Smooth muscle cell (in vitro differentiated cells): ENCODE data around the gene SH3BP2. TPM values are rescaled to one million over a fixed set of nuclear protein-coding genes. Genes with fewer than 3 reads are reported as not detected.
A peak's percentile ranks its signal among the peaks of the same experiment; 100 is the strongest.

ENCODE experiments used
- DNase-seq: peaks from one replicate; lab custom pipeline; 2025; ENCODE audit not compliant: unreplicated experiment; lab: John Stamatoyannopoulos, UW
- H2AFZ ChIP-seq: fragments of 200-600 bp; sonication (generic); 2 replicates; pipeline ENCODE4 v1.6.0; 2016; ENCODE audit warnings: antibody characterized with exemption, low read depth, mild to moderate bottlenecking
- H3F3A ChIP-seq: fragments of 200-600 bp; sonication (generic); 2 replicates; pipeline ENCODE4 v1.6.0; 2017; ENCODE audit warnings: antibody characterized with exemption, low read depth
- H3K27ac ChIP-seq: fragments of 200-600 bp; sonication (generic); 2 replicates; pipeline ENCODE4 v1.5.1; 2016; ENCODE audit warnings: low read depth, mild to moderate bottlenecking
- H3K27me3 ChIP-seq: fragments of 200-600 bp; sonication (generic); 2 replicates; pipeline ENCODE4 v1.6.1; 2016; ENCODE audit warnings: low read depth, mild to moderate bottlenecking
- H3K36me3 ChIP-seq: fragments of 200-600 bp; sonication (generic); 2 replicates; pipeline ENCODE4 v1.5.1; 2016; ENCODE audit warnings: low read depth
- H3K4me1 ChIP-seq: fragments of 200-600 bp; sonication (generic); 2 replicates; pipeline ENCODE4 v1.5.1; 2016; ENCODE audit warnings: low read depth
- H3K4me2 ChIP-seq: fragments of 200-600 bp; sonication (generic); 2 replicates; pipeline ENCODE4 v1.6.0; 2016; ENCODE audit warnings: mild to moderate bottlenecking
- H3K4me3 ChIP-seq: fragments of 200-600 bp; sonication (generic); 2 replicates; pipeline ENCODE4 v1.5.1; 2016; ENCODE audit warnings: mild to moderate bottlenecking
- H3K79me2 ChIP-seq: fragments of 200-600 bp; sonication (generic); 2 replicates; pipeline ENCODE4 v1.6.0; 2016; ENCODE audit warnings: low read depth, mild to moderate bottlenecking
- H3K9ac ChIP-seq: fragments of 200-600 bp; sonication (generic); 2 replicates; pipeline ENCODE4 v1.6.0; 2016; ENCODE audit warnings: low read depth
- H3K9me3 ChIP-seq: fragments of 200-600 bp; sonication (generic); replicated peaks from 2 replicates; pipeline ENCODE4 v1.5.1; 2016; ENCODE audit warnings: low read depth
- H4K20me1 ChIP-seq: fragments of 200-600 bp; sonication (generic); 2 replicates; pipeline ENCODE4 v1.6.0; 2016; ENCODE audit warnings: low read depth
- CTCF ChIP-seq: fragments of 200-600 bp; sonication (generic); IDR thresholded peaks from 2 replicates; pipeline ENCODE4 v1.5.1; 2017; ENCODE audit warnings: borderline replicate concordance, mild to moderate bottlenecking, antibody characterized with exemption; ENCODE audit not compliant: insufficient read depth, poor library complexity, severe bottlenecking
- WGBS: methylation state at CpG from one replicate; pipeline ENCODE4 v1.1.7; 2016; ENCODE audit warnings: low lambda C conversion rate; 5-methylcytosine and 5-hydroxymethylcytosine counted together
- polyA plus RNA-seq: library from polyadenylated mRNA; unstranded; fragments of >200 nt; fragmentation: Nextera tagmentation; extraction: Ambion mirVana; gene quantifications from 2 replicates; pipeline ENCODE4 v1.2.1, GENCODE V29; 2016
- total RNA-seq: library from RNA; depleted of rRNA; stranded (reverse); fragments of >200 nt; gene quantifications from 2 replicates; pipeline ENCODE4 v1.2.3, GENCODE V29; 2014

SH3BP2 gene
- total and polyA plus RNA-seq, 2 experiments from 2014 or later, result 17.3 to 19.3 TPM

- Histone ChIP-seq H3K36me3 (no peaks in the 10 kb centered on the region), H3F3A (peaks cover 12% of the 10 kb centered on the region), H3K4me1 (peaks cover 6% of the 10 kb centered on the region), H3K79me2 (peaks cover 44% of the 10 kb centered on the region), H3K4me3 (peak within 1 kb of the TSS; percentile 96), H3K9ac (peak within 1 kb of the TSS; percentile 91), H4K20me1 (peaks cover 43% of the 10 kb centered on the region), H3K4me2 (peak within 1 kb of the TSS; percentile 100), H3K27me3 (no peaks in the 10 kb centered on the region), H3K27ac (peak within 1 kb of the TSS; percentile 69), H2AFZ (peak within 1 kb of the TSS; percentile 85), H3K9me3 (no peaks in the 10 kb centered on the region)
- DNase-seq, result peak; percentile 82
- no peak for TF ChIP-seq CTCF
- WGBS, result 2% methylated on average over 49 of the region's 65 CpGs
These were observed 50.5 kb downstream of the SH3BP2 start, which contains the start of gene ADD1 for GRCh38 chr4:2843263-2843940. TSS of gene ADD1 (plus strand) at chr4:2843844. CDS start at chr4:2875916, 32,072 bp downstream.

DNA sequence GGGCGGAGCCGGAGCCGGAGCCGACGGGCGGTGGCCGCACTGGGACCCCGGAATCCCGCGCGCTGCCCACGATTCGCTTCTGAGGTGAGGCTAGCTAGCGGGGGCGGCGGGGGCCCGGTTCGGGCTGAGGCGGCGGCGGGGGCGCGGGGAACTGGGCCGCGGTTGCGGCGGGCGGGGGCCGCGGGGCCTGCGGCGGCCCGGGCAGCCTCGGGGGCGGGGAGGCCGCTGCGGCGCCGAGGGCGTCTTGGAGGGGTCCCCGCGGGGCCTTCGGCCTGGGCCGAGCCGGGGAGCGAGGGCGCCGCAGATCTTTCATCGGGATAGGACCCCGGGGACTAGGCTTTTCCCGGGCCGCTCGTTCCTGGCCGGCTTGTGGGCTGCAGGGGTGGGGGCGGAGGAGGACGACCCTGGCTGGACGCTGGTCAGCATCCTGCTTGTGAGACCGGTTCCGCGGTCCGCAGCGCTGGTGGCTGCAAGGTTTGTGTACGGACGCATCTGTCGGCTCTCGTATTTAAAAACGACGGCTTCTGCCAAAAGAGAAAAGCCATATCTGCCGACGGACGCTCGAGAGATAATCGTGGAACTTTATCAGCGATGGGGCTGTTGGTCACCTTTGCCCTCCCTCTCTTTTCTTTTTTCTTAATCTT is 51.2 kb downstream of the SH3BP2 start:
- under 1% methylated on average over 39 of the region's 74 CpGs for whole genome bisulfite sequencing
- TF ChIP-seq CTCF, result no peak
- Histone ChIP-seq H3F3A (peaks cover 12% of the 10 kb centered on the region), H3K27ac (peak overlapping the region; percentile 51), H3K36me3 (no peaks in the 10 kb centered on the region), H3K9ac (peak overlapping the region; percentile 91), H3K27me3 (no peaks in the 10 kb centered on the region), H3K4me3 (peak overlapping the region; percentile 96), H2AFZ (peak overlapping the region; percentile 85), H3K9me3 (no peaks in the 10 kb centered on the region), H3K4me1 (peaks cover 6% of the 10 kb centered on the region), H3K4me2 (peak overlapping the region; percentile 100), H3K79me2 (peaks cover 51% of the 10 kb centered on the region), H4K20me1 (peaks cover 49% of the 10 kb centered on the region)
- no peak for DNase-seq

GRCh38 chr4:2846172-2846571 is 53.3 kb downstream of the SH3BP2 start:
- Histone ChIP-seq H3K79me2 (peaks cover 69% of the 10 kb centered on the region), H3K36me3 (no peaks in the 10 kb centered on the region), H3K9me3 (no peaks in the 10 kb centered on the region), H3K27ac (no peak overlapping the region), H2AFZ (no peak overlapping the region), H3K4me2 (peak overlapping the region; percentile 100), H3F3A (peaks cover 19% of the 10 kb centered on the region), H4K20me1 (peaks cover 70% of the 10 kb centered on the region), H3K4me3 (peak overlapping the region; percentile 96), H3K27me3 (no peaks in the 10 kb centered on the region), H3K9ac (no peak overlapping the region), H3K4me1 (peaks cover 6% of the 10 kb centered on the region)
- no peak for TF ChIP-seq CTCF
- WGBS, result 98% methylated on average over 2 of the region's 2 CpGs
- no peak for DNase-seq
